A204.1 (cell line): ENCODE data around the gene GLG1.

Source experiments
- FAIRE-seq: peaks from 2 replicates; lab custom pipeline; 2012; peaks lifted over from hg19 to GRCh38; lab: Jason Lieb, UNC

Gene GLG1

GRCh38 chr16:74608381-74608780 lies 1.5 kb upstream of the GLG1 start:
- no peak for FAIRE-seq

GRCh38 chr16:74607962-74608356 lies 1.0 kb upstream of the GLG1 start:
- FAIRE-seq: no peak

GRCh38 chr16:74607310-74607961 lies 522 bp upstream of the GLG1 start:
- no peak for FAIRE-seq

- FAIRE-seq: no peak
Observed at GRCh38 chr16:74605746-74606520, 981 bp downstream of the GLG1 start.

- FAIRE-seq: no peak
Observed at GRCh38 chr16:74605332-74605731, 1.6 kb downstream of the GLG1 start.

GRCh38 chr16:74603848-74604247 lies 3.1 kb downstream of the GLG1 start:
- no peak for FAIRE-seq

- FAIRE-seq: no peak
Observed at GRCh38 chr16:74601126-74601871, 5.6 kb downstream of the GLG1 start.

- FAIRE-seq: no peak
Observed at GRCh38 chr16:74596586-74596985, 10.3 kb downstream of the GLG1 start.

- no peak for FAIRE-seq
Observed at GRCh38 chr16:74592847-74593246, 14.1 kb downstream of the GLG1 start.

- FAIRE-seq: no peak
Observed at GRCh38 chr16:74591876-74592650, 14.9 kb downstream of the GLG1 start.

GRCh38 chr16:74586948-74587347 lies 20.0 kb downstream of the GLG1 start:
- no peak for FAIRE-seq

- no peak for FAIRE-seq
Observed at GRCh38 chr16:74585846-74586443, 21.0 kb downstream of the GLG1 start.

GRCh38 chr16:74583926-74584666 lies 22.8 kb downstream of the GLG1 start:
- no peak for FAIRE-seq

- no peak for FAIRE-seq
Observed at GRCh38 chr16:74582970-74583369, 23.9 kb downstream of the GLG1 start.

- no peak for FAIRE-seq
Observed at GRCh38 chr16:74580833-74581232, 26.1 kb downstream of the GLG1 start.

- no peak for FAIRE-seq
Observed at GRCh38 chr16:74578838-74579237, 28.1 kb downstream of the GLG1 start.

GRCh38 chr16:74578433-74578832 lies 28.5 kb downstream of the GLG1 start:
- no peak for FAIRE-seq

- FAIRE-seq: no peak
Observed at GRCh38 chr16:74577882-74578366, 29.0 kb downstream of the GLG1 start.

GRCh38 chr16:74575807-74576643 lies 30.9 kb downstream of the GLG1 start:
- no peak for FAIRE-seq

- no peak for FAIRE-seq
Observed at GRCh38 chr16:74575175-74575806, 31.6 kb downstream of the GLG1 start.
